HG03108 (cell line): ENCODE data around the gene NAA10.

Experiments
- ATAC-seq: cut with Tn5 transposase; IDR thresholded peaks from one replicate; pipeline ENCODE4 v1.9.1; 2021; ENCODE audit warnings: moderate library complexity; ENCODE audit not compliant: unreplicated experiment

NAA10 gene

GRCh38 chrX:153885968-153886903 lies 48.6 kb downstream of the NAA10 start, which contains the start of gene L1CAM:
Gene L1CAM, minus strand, starts transcription at chrX:153886173. Its CDS starts 10,337 bp downstream, at chrX:153875836.
- ATAC-seq: no peak

- no peak for ATAC-seq
These were observed 49.5 kb downstream of the NAA10 start for GRCh38 chrX:153885208-153885787.

- no peak for ATAC-seq
These were observed 50.2 kb downstream of the NAA10 start for GRCh38 chrX:153884590-153884989.

- ATAC-seq: no peak
These were observed 50.7 kb downstream of the NAA10 start for GRCh38 chrX:153884136-153884535.

GRCh38 chrX:153883163-153883843 lies 51.5 kb downstream of the NAA10 start:
- ATAC-seq: no peak

GRCh38 chrX:153882557-153882956 lies 52.3 kb downstream of the NAA10 start:
- no peak for ATAC-seq

GRCh38 chrX:153882086-153882498 lies 52.7 kb downstream of the NAA10 start:
- no peak for ATAC-seq

GRCh38 chrX:153881281-153881680 lies 53.6 kb downstream of the NAA10 start:
- no peak for ATAC-seq

- no peak for ATAC-seq
These were observed 54.4 kb downstream of the NAA10 start for GRCh38 chrX:153880440-153880815.

- ATAC-seq: no peak
These were observed 54.9 kb downstream of the NAA10 start for GRCh38 chrX:153879741-153880439.
